Measurements from ENCODE around the gene SPATC1L. TPM values are rescaled to one million over a fixed set of nuclear protein-coding genes. Genes with fewer than 3 reads are reported as not detected.
A peak's percentile ranks its signal among the peaks of the same experiment; 100 is the strongest.

SPATC1L gene
- total RNA-seq, 1 experiment from 2014 or later = 36.0 TPM

DNA sequence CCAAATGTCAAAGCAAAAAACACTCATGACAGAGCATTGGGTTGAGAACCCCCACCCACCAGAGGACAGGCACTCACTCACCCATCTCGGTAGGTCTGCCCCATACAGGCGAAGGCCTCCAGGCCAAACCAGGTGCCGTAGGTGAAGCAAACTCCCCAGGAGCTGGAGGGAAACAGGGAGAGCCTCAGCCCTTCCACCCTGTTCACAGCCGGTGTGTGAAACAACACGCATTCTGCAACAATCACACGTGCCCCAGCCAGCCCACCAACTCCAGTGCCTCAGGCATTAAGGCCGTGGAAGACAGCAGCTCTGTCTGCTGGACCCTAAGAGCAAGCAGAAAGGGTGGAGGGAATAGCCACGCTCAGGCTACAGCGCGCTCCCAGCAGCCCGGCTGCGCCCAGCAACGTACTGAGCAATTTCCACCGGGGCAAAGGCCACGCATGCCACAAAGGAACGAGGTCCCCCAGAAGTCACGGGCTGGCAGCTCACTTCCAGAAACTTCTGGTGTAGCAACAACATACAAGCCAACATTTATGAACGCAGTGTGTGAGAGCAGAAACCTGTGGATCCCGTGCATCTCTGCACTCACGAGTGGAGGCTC lies 11.4 kb upstream of the SPATC1L start:
- no peak overlapping the region for H4K5ac ChIP-seq (ENCODE audit: insufficient read length, low read depth, low read length)
- H3K79me2 ChIP-seq (ENCODE audit: insufficient read depth, low read length) = no peaks in the 10 kb centered on the region
- H3K36me3 Mint-ChIP-seq (ENCODE audit: insufficient read depth in 1 of 3, low read depth in 3 of 3) = peaks cover 52 to 79% (median 74%) of the 10 kb centered on the region in 3 experiments; a peak in 6 of 7 replicates
- no peak overlapping the region for H3K14ac ChIP-seq (ENCODE audit: insufficient read depth, low read length)
- H3K4me3 Mint-ChIP-seq = no peak overlapping the region
- WGBS (ENCODE audit: extremely low coverage, insufficient read length, low lambda C conversion rate) = no CpG with 5 or more reads among the region's 20 CpGs
- DNase-seq = no peak
- no peak overlapping the region for H3K4ac ChIP-seq (ENCODE audit: low read depth, low read length)
- no peak overlapping the region for H3K27ac ChIP-seq (ENCODE audit: insufficient read length, low read depth, low read length)
- no peak overlapping the region for H4K8ac ChIP-seq (replicated peaks; ENCODE audit: insufficient read length, low read depth, low read length)
- no peak overlapping the region for H2BK15ac ChIP-seq (ENCODE audit: low read depth, low read length)
- no peak overlapping the region for H2BK5ac ChIP-seq (ENCODE audit: insufficient read length, low read length)
- no peak overlapping the region for H2AFZ ChIP-seq (ENCODE audit: low read length)
- H3K56ac ChIP-seq (ENCODE audit: insufficient read length, low read depth, low read length) = no peak overlapping the region
- H3K4me1 Mint-ChIP-seq = no peaks in the 10 kb centered on the region
- no peak overlapping the region for H4K91ac ChIP-seq (ENCODE audit: insufficient read length, low read depth, low read length)
- no peak overlapping the region for H3T11ph ChIP-seq (ENCODE audit: low read length)
- no peaks in the 10 kb centered on the region for H3K9me3 Mint-ChIP-seq
- H3K4me1 ChIP-seq (ENCODE audit: insufficient read depth, low read length) = no peaks in the 10 kb centered on the region
- no peak for TF ChIP-seq CTCF (conservative IDR thresholded peaks at IDR 0.05)
- H3K79me1 ChIP-seq (ENCODE audit: insufficient read depth, low read depth, low read length, poor library complexity, severe bottlenecking) = no peaks in the 10 kb centered on the region
- H3K9me3 ChIP-seq (ENCODE audit: control insufficient read depth, low read depth, low read length) = no peaks in the 10 kb centered on the region
- H3K27ac Mint-ChIP-seq = peak overlapping the region in 1 of 3 experiments; percentile 57; a peak in 1 of 7 replicates
- H2BK12ac ChIP-seq (ENCODE audit: insufficient read length, low read depth, low read length) = no peak overlapping the region
- H3K23ac ChIP-seq (ENCODE audit: insufficient read length, low read depth, low read length) = no peak overlapping the region
- H3K23me2 ChIP-seq (ENCODE audit: insufficient read length, low read depth, low read length, poor library complexity, severe bottlenecking) = no peaks in the 10 kb centered on the region
- H3K27me3 ChIP-seq (ENCODE audit: insufficient read depth, low read length) = no peaks in the 10 kb centered on the region
- no peak overlapping the region for H3K18ac ChIP-seq (ENCODE audit: insufficient read length, low read depth, low read length)
- H2BK120ac ChIP-seq (ENCODE audit: low read depth, low read length, poor library complexity, severe bottlenecking) = no peak overlapping the region
- H3K27me3 Mint-ChIP-seq (ENCODE audit: low read depth) = no peaks in the 10 kb centered on the region
- no peaks in the 10 kb centered on the region for H4K20me1 ChIP-seq (ENCODE audit: control insufficient read depth, insufficient read depth, insufficient read length)
- no peak overlapping the region for H3K9ac ChIP-seq (ENCODE audit: extremely low read depth, insufficient read length, low read length)
- H3K4me2 ChIP-seq (ENCODE audit: insufficient read depth, insufficient read length, low read length) = no peak overlapping the region
- no peak overlapping the region for H2BK20ac ChIP-seq (ENCODE audit: low read depth, low read length, poor library complexity, severe bottlenecking)
- no peak overlapping the region for H2AK5ac ChIP-seq (ENCODE audit: insufficient read length, low read length)

All from H9 (cell line).